HL-60 (cell line): Measurements from ENCODE around the gene RAB28.
A peak's percentile ranks its signal among the peaks of the same experiment; 100 is the strongest.

Experiments
- DNase-seq, 2 experiments: peaks; one replicate each; pipeline ENCODE4 v3.0.0-alpha.2; 2010 to 2020; ENCODE audit warnings: low read depth in 1 of 2, low spot score in 1 of 2
- H3K27ac ChIP-seq: fragments of 250-450 bp; sonication (Bioruptor Pico); replicated peaks from 2 replicates; pipeline ENCODE4 v1.5.1; 2020; ENCODE audit warnings: mild to moderate bottlenecking, moderate library complexity
- H3K27me3 ChIP-seq: fragments of 250-450 bp; sonication (Bioruptor Pico); 2 replicates; pipeline ENCODE4 v1.5.1; 2021; ENCODE audit warnings: mild to moderate bottlenecking, moderate library complexity; ENCODE audit not compliant: insufficient read depth, poor library complexity, severe bottlenecking
- H3K4me3 ChIP-seq: replicated peaks from 2 replicates; pipeline ENCODE4 v1.5.1; 2011; ENCODE audit warnings: mild to moderate bottlenecking, control low read depth, low read length; ENCODE audit not compliant: insufficient read depth
- CTCF ChIP-seq: IDR thresholded peaks from one replicate; pipeline ENCODE4 v1.5.1; 2011; ENCODE audit warnings: low read length, control low read depth, inconsistent platforms; ENCODE audit not compliant: insufficient read depth
- GABPA ChIP-seq: IDR thresholded peaks from 2 replicates; pipeline ENCODE4 v1.6.1; 2012; ENCODE audit warnings: low read depth
- POLR2AphosphoS5 ChIP-seq: IDR thresholded peaks from 2 replicates; pipeline ENCODE4 v1.6.1; 2012; ENCODE audit warnings: low read depth
- REST ChIP-seq: IDR thresholded peaks from 2 replicates; pipeline ENCODE4 v1.6.1; 2012; ENCODE audit warnings: low read depth; ENCODE audit not compliant: insufficient replicate concordance
- SPI1 ChIP-seq: IDR thresholded peaks from 2 replicates; pipeline ENCODE4 v1.6.1; 2012; ENCODE audit warnings: low read depth, mild to moderate bottlenecking, borderline replicate concordance

RAB28 gene

GRCh38 chr4:13492747-13493146 lies 8.6 kb upstream of the RAB28 start:
- Histone ChIP-seq H3K27ac (peak overlapping the region; percentile 54), H3K27me3 (no peaks in the 10 kb centered on the region), H3K4me3 (no peak overlapping the region)
- TF ChIP-seq POLR2AphosphoS5: no peak
- no peak for TF ChIP-seq CTCF
- no peak for TF ChIP-seq REST
- TF ChIP-seq SPI1: peak; percentile 45; the same call in 1 of the 2 replicates
- no peak for TF ChIP-seq GABPA
- peak; percentile 47 to 62 for DNase-seq

- Histone ChIP-seq H3K27ac (peak overlapping the region; percentile 99), H3K27me3 (no peaks in the 10 kb centered on the region), H3K4me3 (peak overlapping the region; percentile 94)
- DNase-seq: no peak
- TF ChIP-seq GABPA (no peak), REST (no peak), POLR2AphosphoS5 (no peak), SPI1 (no peak), CTCF (no peak)
These were observed 645 bp upstream of the RAB28 start for GRCh38 chr4:13484749-13485221.

GRCh38 chr4:13483768-13484121 lies 395 bp downstream of the RAB28 start:
- H3K27ac ChIP-seq: peak overlapping the region; percentile 99
- H3K4me3 ChIP-seq: peak overlapping the region; percentile 94
- TF ChIP-seq CTCF (no peak), REST (peak; percentile 22), GABPA (no peak)
- peak in 1 of 2 experiments; percentile 24 for DNase-seq
- H3K27me3 ChIP-seq: no peaks in the 10 kb centered on the region
